GM23338 (cell line): ENCODE data around the gene FUT8. TPM values are rescaled to one million over a fixed set of nuclear protein-coding genes. Genes with fewer than 3 reads are reported as not detected.

Source experiments
- ATAC-seq: fragments of 200-7000 bp; cut with Tn5 transposase; 3 replicates; pipeline ENCODE4 v1.9.1; 2020
- DNase-seq: peaks from one replicate; pipeline ENCODE4 v3.0.0-alpha.2; 2015; ENCODE audit warnings: low spot score
- H2AFZ ChIP-seq: fragments of 200-600 bp; sonication (generic); 2 replicates; pipeline ENCODE4 v1.8.0; 2016; ENCODE audit warnings: antibody characterized with exemption, mild to moderate bottlenecking, moderate library complexity
- H3F3A ChIP-seq: fragments of 200-600 bp; sonication (generic); replicated peaks from 2 replicates; pipeline ENCODE4 v1.8.0; 2017; ENCODE audit warnings: antibody characterized with exemption, mixed run types, low read depth
- H3K27ac ChIP-seq: fragments of 200-600 bp; sonication (generic); 2 replicates; pipeline ENCODE4 v1.6.1; 2016; ENCODE audit warnings: low read depth
- H3K27me3 ChIP-seq: fragments of 200-600 bp; sonication (generic); 2 replicates; pipeline ENCODE4 v1.8.0; 2016; ENCODE audit warnings: mild to moderate bottlenecking, mixed run types, moderate library complexity; ENCODE audit not compliant: insufficient read depth
- H3K36me3 ChIP-seq: fragments of 200-600 bp; sonication (generic); 2 replicates; pipeline ENCODE4 v1.8.0; 2016; ENCODE audit warnings: mild to moderate bottlenecking; ENCODE audit not compliant: insufficient read depth
- H3K4me1 ChIP-seq: fragments of 200-600 bp; sonication (generic); 2 replicates; pipeline ENCODE4 v1.8.0; 2016; ENCODE audit warnings: mild to moderate bottlenecking, moderate library complexity; ENCODE audit not compliant: insufficient read depth
- H3K4me2 ChIP-seq: fragments of 200-600 bp; sonication (generic); 2 replicates; pipeline ENCODE4 v1.7.1; 2017; ENCODE audit warnings: mixed run types
- H3K4me3 ChIP-seq: fragments of 200-600 bp; sonication (generic); 2 replicates; pipeline ENCODE4 v1.6.1; 2016; ENCODE audit warnings: mixed run types
- H3K79me2 ChIP-seq: fragments of 200-600 bp; sonication (generic); replicated peaks from 2 replicates; pipeline ENCODE4 v1.8.0; 2017; ENCODE audit warnings: mild to moderate bottlenecking; ENCODE audit not compliant: insufficient read depth
- H3K9me2 ChIP-seq: fragments of 200-600 bp; sonication (generic); 2 replicates; pipeline ENCODE4 v1.8.0; 2017; ENCODE audit not compliant: insufficient read depth
- H4K20me1 ChIP-seq: fragments of 200-600 bp; sonication (generic); replicated peaks from 2 replicates; pipeline ENCODE4 v1.8.0; 2017; ENCODE audit warnings: mild to moderate bottlenecking; ENCODE audit not compliant: insufficient read depth
- H3K27ac Mint-ChIP-seq: 2 replicates; pipeline ENCODE4 v1.8.0; 2020; ENCODE audit warnings: inconsistent platforms, mild to moderate bottlenecking, moderate library complexity, mixed read lengths
- H3K27me3 Mint-ChIP-seq: 3 replicates; pipeline ENCODE4 v1.8.0; 2022; ENCODE audit warnings: low read depth, mild to moderate bottlenecking, moderate library complexity, mixed read lengths, inconsistent platforms; ENCODE audit not compliant: insufficient read depth, poor library complexity
- H3K36me3 Mint-ChIP-seq: 3 replicates; pipeline ENCODE4 v1.8.0; 2021; ENCODE audit warnings: low read depth, mild to moderate bottlenecking, inconsistent platforms, moderate library complexity, mixed read lengths
- H3K4me1 Mint-ChIP-seq: 3 replicates; pipeline ENCODE4 v1.8.0; 2020; ENCODE audit warnings: mild to moderate bottlenecking, inconsistent platforms, mixed read lengths
- H3K4me3 Mint-ChIP-seq: 3 replicates; pipeline ENCODE4 v1.8.0; 2021; ENCODE audit warnings: moderate library complexity, mild to moderate bottlenecking, inconsistent platforms, mixed read lengths
- H3K9me3 Mint-ChIP-seq: 3 replicates; pipeline ENCODE4 v1.8.0; 2020; ENCODE audit warnings: moderate library complexity, mild to moderate bottlenecking, inconsistent platforms, mixed read lengths
- CTCF ChIP-seq, 2 experiments: fragments of 200-600 bp in 1 of 2; sonication (generic) in 1 of 2; conservative IDR thresholded peaks; 2 replicates each; pipeline versions ENCODE4 v1.5.1 to v1.6.1; 2016 to 2017; ENCODE audit warnings: antibody characterized with exemption in 2 of 2, low read depth in 2 of 2, mild to moderate bottlenecking in 2 of 2, moderate library complexity in 1 of 2
- ETS1 ChIP-seq: IDR thresholded peaks from 2 replicates; pipeline ENCODE4 v1.6.1; 2016; ENCODE audit warnings: antibody characterized with exemption
- EZH2phosphoT487 ChIP-seq: fragments of 200-600 bp; sonication (generic); IDR thresholded peaks from one replicate; pipeline ENCODE4 v1.8.1; 2018; ENCODE audit warnings: antibody characterized with exemption; ENCODE audit not compliant: unreplicated experiment
- JUNB ChIP-seq: IDR thresholded peaks from one replicate; pipeline ENCODE4 v1.6.1; 2016; ENCODE audit warnings: antibody characterized with exemption; ENCODE audit not compliant: unreplicated experiment
- NANOG ChIP-seq: IDR thresholded peaks from 2 replicates; pipeline ENCODE4 v1.6.1; 2016; ENCODE audit warnings: antibody characterized with exemption, borderline replicate concordance
- POLR2AphosphoS5 ChIP-seq: IDR thresholded peaks from 2 replicates; pipeline ENCODE4 v1.6.1; 2016; ENCODE audit warnings: antibody characterized with exemption, low read depth
- REST ChIP-seq: IDR thresholded peaks from one replicate; pipeline ENCODE4 v1.6.1; 2018; ENCODE audit warnings: antibody characterized with exemption; ENCODE audit not compliant: unreplicated experiment
- ZNF114 ChIP-seq: fragments of 250-450 bp; sonication (Bioruptor Pico); IDR thresholded peaks from 2 replicates; pipeline ENCODE4 v1.5.0; 2020; ENCODE audit warnings: mild to moderate bottlenecking, moderate library complexity
- polyA plus RNA-seq: library from polyadenylated mRNA; unstranded; fragments of >200 nt; fragmentation: Nextera tagmentation; extraction: Ambion mirVana; gene quantifications from 2 replicates; pipeline ENCODE4 v1.2.1, GENCODE V29; 2016
- total RNA-seq: library from RNA; depleted of rRNA; stranded (reverse); fragments of >200 nt; shearing (Covaris generic); gene quantifications from 2 replicates; pipeline ENCODE4 v1.2.3, GENCODE V29; 2014

Gene FUT8
- total and polyA plus RNA-seq, 2 experiments from 2014 or later: 8.2 to 23.2 TPM

GRCh38 chr14:65419593-65420252 lies 7.2 kb downstream of the FUT8 start:
- peaks cover under 1% of the 10 kb centered on the region; the same call in 1 of the 2 replicates for H3K27me3 ChIP-seq
- no peaks in the 10 kb centered on the region for H3K9me3 Mint-ChIP-seq
- H3F3A ChIP-seq: no peaks in the 10 kb centered on the region
- H3K4me3 ChIP-seq: no peak overlapping the region
- no peak overlapping the region for H3K4me2 ChIP-seq
- no peak overlapping the region for H3K27ac Mint-ChIP-seq
- no peaks in the 10 kb centered on the region for H3K36me3 ChIP-seq
- peaks cover 45% of the 10 kb centered on the region for H3K79me2 ChIP-seq
- no peak overlapping the region for H2AFZ ChIP-seq
- H3K4me3 Mint-ChIP-seq: no peak overlapping the region
- peaks cover 7% of the 10 kb centered on the region for H3K4me1 Mint-ChIP-seq
- H3K36me3 Mint-ChIP-seq: no peaks in the 10 kb centered on the region
- no peak for DNase-seq
- H4K20me1 ChIP-seq: no peaks in the 10 kb centered on the region
- no peak overlapping the region for H3K27ac ChIP-seq
- no peaks in the 10 kb centered on the region for H3K9me2 ChIP-seq
- TF ChIP-seq REST (no peak), NANOG (no peak), ZNF114 (CRISPR knock-in tag) (no peak), ETS1 (no peak), JUNB (no peak), EZH2phosphoT487 (no peak), CTCF (conservative IDR thresholded peaks at IDR 0.05; ENCODE audit: low read depth in 2 of 2) (no peak)
- no peak for ATAC-seq
- no peaks in the 10 kb centered on the region for H3K4me1 ChIP-seq
- no peaks in the 10 kb centered on the region for H3K27me3 Mint-ChIP-seq

- H3F3A ChIP-seq: no peaks in the 10 kb centered on the region
- no peaks in the 10 kb centered on the region for H3K4me1 ChIP-seq
- H3K27ac ChIP-seq: no peak overlapping the region
- H3K9me2 ChIP-seq: no peaks in the 10 kb centered on the region
- peaks cover 31% of the 10 kb centered on the region for H3K79me2 ChIP-seq
- H3K27me3 ChIP-seq: no peaks in the 10 kb centered on the region
- no peaks in the 10 kb centered on the region for H3K9me3 Mint-ChIP-seq
- DNase-seq (no peak), ATAC-seq (no peak)
- no peaks in the 10 kb centered on the region for H3K36me3 ChIP-seq
- H3K27me3 Mint-ChIP-seq: peaks cover 1% of the 10 kb centered on the region
- no peak overlapping the region for H3K4me3 Mint-ChIP-seq
- no peaks in the 10 kb centered on the region for H3K36me3 Mint-ChIP-seq
- H2AFZ ChIP-seq: no peak overlapping the region
- H4K20me1 ChIP-seq: no peaks in the 10 kb centered on the region
- peaks cover 2% of the 10 kb centered on the region for H3K4me1 Mint-ChIP-seq
- H3K27ac Mint-ChIP-seq: no peak overlapping the region
- H3K4me3 ChIP-seq: no peak overlapping the region
- H3K4me2 ChIP-seq: no peak overlapping the region
- TF ChIP-seq REST (no peak), POLR2AphosphoS5 (no peak)
These were observed 8.9 kb downstream of the FUT8 start for GRCh38 chr14:65421201-65421981.
